Caco-2 (cell line): Measurements from ENCODE around the gene ZMYND8. TPM values are rescaled to one million over a fixed set of nuclear protein-coding genes. Genes with fewer than 3 reads are reported as not detected.

ENCODE experiments used
- BruUV-seq: library from RNA; stranded (reverse); fragments of 400-500 nt; replicated peaks from 2 replicates; lab custom pipeline; 2021; lab: Mats Ljungman, UMichigan
- CTCF ChIA-PET: fragments of 300-600 bp; sonication (Branson Sonifier 250); formaldehyde crosslinking; loops from one replicate; lab custom pipeline; 2022; ENCODE audit warnings: antibody characterized with exemption; lab: Charles Lee
- POLR2A ChIA-PET: fragments of 300-600 bp; sonication (Branson Sonifier 250); formaldehyde crosslinking; loops from one replicate; lab custom pipeline; 2022; ENCODE audit warnings: antibody characterized with exemption; lab: Charles Lee
- DNase-seq, 2 experiments: peaks; one replicate each; pipeline versions ENCODE4 v3.0.0 to v3.0.0-alpha.2; 2020 to 2022
- H3K27me3 ChIP-seq: replicated peaks from 2 replicates; pipeline ENCODE4 v1.6.0; 2011; ENCODE audit warnings: low read length; ENCODE audit not compliant: control insufficient read depth, insufficient read depth
- H3K36me3 ChIP-seq: 2 replicates; pipeline ENCODE4 v1.5.1; 2011; ENCODE audit warnings: low read length; ENCODE audit not compliant: control insufficient read depth, insufficient read depth
- H3K4me1 ChIP-seq: fragments of 250-450 bp; sonication (Bioruptor Pico); 2 replicates; pipeline ENCODE4 v1.5.1; 2020; ENCODE audit warnings: mild to moderate bottlenecking
- H3K4me3 ChIP-seq: 2 replicates; pipeline ENCODE4 v1.5.1; 2011; ENCODE audit warnings: low read depth, mild to moderate bottlenecking, control low read depth, low read length
- H3K9me3 ChIP-seq: fragments of 250-450 bp; sonication (Bioruptor Pico); 2 replicates; pipeline ENCODE4 v1.5.1; 2020; ENCODE audit warnings: mild to moderate bottlenecking, moderate library complexity
- H3K27ac Mint-ChIP-seq: one replicate; pipeline ENCODE4 v1.8.0; 2022; ENCODE audit warnings: mixed read lengths; ENCODE audit not compliant: unreplicated experiment
- H3K27me3 Mint-ChIP-seq: one replicate; pipeline ENCODE4 v1.8.0; 2022; ENCODE audit warnings: mixed read lengths; ENCODE audit not compliant: insufficient read depth, unreplicated experiment
- H3K36me3 Mint-ChIP-seq: one replicate; pipeline ENCODE4 v1.8.0; 2022; ENCODE audit warnings: mild to moderate bottlenecking, mixed read lengths; ENCODE audit not compliant: insufficient read depth, unreplicated experiment
- H3K4me1 Mint-ChIP-seq: one replicate; pipeline ENCODE4 v1.8.0; 2022; ENCODE audit warnings: low read depth, mixed read lengths; ENCODE audit not compliant: unreplicated experiment
- H3K4me3 Mint-ChIP-seq: one replicate; pipeline ENCODE4 v1.8.0; 2022; ENCODE audit warnings: mild to moderate bottlenecking, moderate library complexity, mixed read lengths; ENCODE audit not compliant: unreplicated experiment
- H3K9me3 Mint-ChIP-seq: one replicate; pipeline ENCODE4 v1.8.0; 2022; ENCODE audit warnings: mixed read lengths; ENCODE audit not compliant: unreplicated experiment
- intact Hi-C: fragments of 100-400 bp; cut with micrococcal nuclease; formaldehyde crosslinking; loops from one replicate; pipeline ENCODE4 v1.10.0; 2022; ENCODE audit not compliant: unreplicated experiment
- microRNA-seq: library from miRNA; unstranded; fragments of <30 nt; microRNA quantifications from one replicate; pipeline ENCODE4 v1.2.0, GENCODE V29; 2022
- total RNA-seq: library from RNA; stranded (reverse); gene quantifications from 2 replicates; pipeline ENCODE4 v1.2.3, GENCODE V29; 2022
- TF ChIP-seq, protein P1 (sequence below), 2 experiments: fragments of 200-600 bp in 1 of 2; IDR thresholded peaks; 1 replicate in 1 of 2; 2 replicates in 1 of 2; pipeline versions ENCODE4 v1.5.1 to v1.8.0; 2011 to 2022; ENCODE audit warnings: antibody characterized with exemption in 1 of 2, control low read depth in 1 of 2, inconsistent platforms in 1 of 2, low read depth in 1 of 2, low read length in 1 of 2, mild to moderate bottlenecking in 1 of 2, moderate library complexity in 1 of 2; ENCODE audit not compliant: insufficient read depth in 1 of 2, severe bottlenecking in 1 of 2, unreplicated experiment in 1 of 2

The ZMYND8 gene
- total RNA-seq, 1 experiment from 2014 or later: 194 TPM

DNA sequence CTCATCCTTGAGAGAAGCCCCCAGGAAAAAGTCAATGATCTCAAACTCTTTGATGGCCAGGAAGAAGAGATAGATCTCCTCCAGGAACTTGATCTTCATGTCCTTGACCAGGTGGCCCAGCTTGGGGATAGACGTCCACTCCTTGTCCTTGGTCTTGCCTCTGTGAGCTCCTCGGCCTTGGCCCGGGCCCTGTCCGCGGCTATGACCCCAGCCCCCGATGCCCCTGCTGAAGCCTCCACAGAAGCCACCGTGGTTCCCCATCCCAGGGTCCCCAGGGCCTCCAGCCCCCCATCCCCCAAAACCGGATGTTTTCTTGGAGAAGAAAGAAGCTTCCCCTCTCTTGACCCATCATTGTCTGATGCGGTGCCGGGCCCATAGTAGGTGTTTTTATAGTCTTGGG lies 195.1 kb downstream of the ZMYND8 start:
- DNase-seq: no peak
- Histone ChIP-seq H3K4me1 (peaks cover 4% of the 10 kb centered on the region; the same call in 1 of the 2 replicates), H3K36me3 (no peaks in the 10 kb centered on the region), H3K9me3 (no peaks in the 10 kb centered on the region), H3K27me3 (no peaks in the 10 kb centered on the region), H3K4me3 (no peak overlapping the region)
- no peaks in the 10 kb centered on the region for H3K9me3 Mint-ChIP-seq
- TF ChIP-seq, protein P1, sequence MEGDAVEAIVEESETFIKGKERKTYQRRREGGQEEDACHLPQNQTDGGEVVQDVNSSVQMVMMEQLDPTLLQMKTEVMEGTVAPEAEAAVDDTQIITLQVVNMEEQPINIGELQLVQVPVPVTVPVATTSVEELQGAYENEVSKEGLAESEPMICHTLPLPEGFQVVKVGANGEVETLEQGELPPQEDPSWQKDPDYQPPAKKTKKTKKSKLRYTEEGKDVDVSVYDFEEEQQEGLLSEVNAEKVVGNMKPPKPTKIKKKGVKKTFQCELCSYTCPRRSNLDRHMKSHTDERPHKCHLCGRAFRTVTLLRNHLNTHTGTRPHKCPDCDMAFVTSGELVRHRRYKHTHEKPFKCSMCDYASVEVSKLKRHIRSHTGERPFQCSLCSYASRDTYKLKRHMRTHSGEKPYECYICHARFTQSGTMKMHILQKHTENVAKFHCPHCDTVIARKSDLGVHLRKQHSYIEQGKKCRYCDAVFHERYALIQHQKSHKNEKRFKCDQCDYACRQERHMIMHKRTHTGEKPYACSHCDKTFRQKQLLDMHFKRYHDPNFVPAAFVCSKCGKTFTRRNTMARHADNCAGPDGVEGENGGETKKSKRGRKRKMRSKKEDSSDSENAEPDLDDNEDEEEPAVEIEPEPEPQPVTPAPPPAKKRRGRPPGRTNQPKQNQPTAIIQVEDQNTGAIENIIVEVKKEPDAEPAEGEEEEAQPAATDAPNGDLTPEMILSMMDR (IDR thresholded peaks at IDR 0.05; ENCODE audit: insufficient read depth in 1 of 2, low read depth in 1 of 2, low read length in 1 of 2, severe bottlenecking in 1 of 2, unreplicated experiment in 1 of 2): no peak
- ChIA-PET POLR2A (no interaction called here), CTCF (interaction anchor here (0.7 kb wide), 1 partner anchor 409 kb away, joined by 3 read pairs; no protein-coding TSS in a partner anchor)
- no peaks in the 10 kb centered on the region for H3K36me3 Mint-ChIP-seq
- intact Hi-C loops: no loop called here
- H3K27ac Mint-ChIP-seq: no peak overlapping the region
- H3K4me3 Mint-ChIP-seq: no peak overlapping the region
- H3K27me3 Mint-ChIP-seq: no peaks in the 10 kb centered on the region
- no TSS peak for BruUV-seq
- peaks cover 5% of the 10 kb centered on the region for H3K4me1 Mint-ChIP-seq

DNA sequence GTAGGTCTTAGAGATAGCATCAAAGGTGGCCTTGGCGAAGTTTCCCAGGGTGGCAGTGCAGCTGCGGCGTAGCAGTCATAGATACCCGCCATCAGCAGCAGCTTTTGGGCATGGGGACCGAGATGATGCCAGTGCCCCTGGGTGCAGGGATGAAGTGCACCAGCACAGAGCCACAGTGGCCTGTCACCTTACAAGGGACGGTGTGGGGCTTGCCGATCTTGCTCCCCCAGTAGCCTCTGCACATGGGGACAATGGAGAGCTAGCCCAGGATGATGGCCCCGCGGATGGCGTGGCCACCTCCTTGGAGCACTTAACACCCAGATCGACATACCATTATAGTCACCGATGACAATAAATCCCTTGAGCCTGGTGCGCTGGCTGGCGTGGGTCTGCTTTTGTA lies 195.5 kb downstream of the ZMYND8 start:
- TF ChIP-seq, protein P1 (IDR thresholded peaks at IDR 0.05; ENCODE audit: insufficient read depth in 1 of 2, low read depth in 1 of 2, low read length in 1 of 2, severe bottlenecking in 1 of 2, unreplicated experiment in 1 of 2): no peak
- DNase-seq: no peak
- Histone ChIP-seq H3K27me3 (no peaks in the 10 kb centered on the region), H3K9me3 (no peaks in the 10 kb centered on the region), H3K4me3 (no peak overlapping the region), H3K4me1 (peaks cover 4% of the 10 kb centered on the region; the same call in 1 of the 2 replicates), H3K36me3 (no peaks in the 10 kb centered on the region)
- intact Hi-C loops: no loop called here
- no peaks in the 10 kb centered on the region for H3K27me3 Mint-ChIP-seq
- no peak overlapping the region for H3K27ac Mint-ChIP-seq
- H3K36me3 Mint-ChIP-seq: no peaks in the 10 kb centered on the region
- no TSS peak for BruUV-seq
- peaks cover 5% of the 10 kb centered on the region for H3K4me1 Mint-ChIP-seq
- ChIA-PET POLR2A (no interaction called here), CTCF (no interaction called here)
- no peak overlapping the region for H3K4me3 Mint-ChIP-seq
- no peaks in the 10 kb centered on the region for H3K9me3 Mint-ChIP-seq

DNA sequence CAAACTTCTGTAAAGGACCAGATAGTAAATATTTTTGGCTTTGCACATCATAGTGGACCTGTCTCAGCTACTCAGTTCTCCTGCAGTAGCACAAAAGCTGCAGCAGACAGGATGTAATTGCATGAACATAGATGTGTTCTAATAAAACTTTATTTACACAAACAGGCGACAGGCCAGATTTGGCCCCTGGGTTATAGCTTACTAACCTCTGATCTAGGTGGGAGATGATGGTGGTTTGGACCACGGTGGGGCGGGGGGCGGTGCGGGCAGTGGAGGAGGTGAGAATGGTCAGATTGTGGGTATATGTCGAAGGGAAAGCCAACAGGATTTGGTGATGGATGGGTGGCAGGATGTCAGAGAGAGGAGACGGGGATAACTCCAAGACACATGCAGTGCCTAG lies 196.3 kb downstream of the ZMYND8 start:
- Histone ChIP-seq H3K4me3 (no peak overlapping the region), H3K9me3 (no peaks in the 10 kb centered on the region), H3K36me3 (no peaks in the 10 kb centered on the region), H3K27me3 (no peaks in the 10 kb centered on the region), H3K4me1 (peaks cover 4% of the 10 kb centered on the region; the same call in 1 of the 2 replicates)
- BruUV-seq: no TSS peak
- Mint-ChIP-seq H3K36me3 (no peaks in the 10 kb centered on the region), H3K27ac (no peak overlapping the region), H3K27me3 (no peaks in the 10 kb centered on the region), H3K4me3 (no peak overlapping the region), H3K4me1 (peaks cover 5% of the 10 kb centered on the region), H3K9me3 (no peaks in the 10 kb centered on the region)
- DNase-seq: no peak
- intact Hi-C loops: no loop called here
- TF ChIP-seq, protein P1 (IDR thresholded peaks at IDR 0.05; ENCODE audit: insufficient read depth in 1 of 2, low read depth in 1 of 2, low read length in 1 of 2, severe bottlenecking in 1 of 2, unreplicated experiment in 1 of 2): no peak
- POLR2A ChIA-PET: no interaction called here
- CTCF ChIA-PET: no interaction called here

Small RNAs within 50 kb of the gene (microRNA-seq; reads per million reads assigned to microRNA genes)
- gene MIR3616: 0.74 reads per million

Other genes starting within 250 kb of the ZMYND8 start
- 96.7 and 97.3 TPM in 2 replicates for gene NCOA3, start 145.2 kb upstream of the ZMYND8 start, total RNA-seq